ENCODE data around the gene RIPK3. TPM values are rescaled to one million over a fixed set of nuclear protein-coding genes. Genes with fewer than 3 reads are reported as not detected.
"Not testable (repeated sequence)": the region's sequence is repeated elsewhere in the genome, so short reads cannot be mapped to it uniquely, and the experiment has no call there.

RIPK3 gene
- total RNA-seq, 1 donor from 2014 or later = 0.62 TPM

DNA sequence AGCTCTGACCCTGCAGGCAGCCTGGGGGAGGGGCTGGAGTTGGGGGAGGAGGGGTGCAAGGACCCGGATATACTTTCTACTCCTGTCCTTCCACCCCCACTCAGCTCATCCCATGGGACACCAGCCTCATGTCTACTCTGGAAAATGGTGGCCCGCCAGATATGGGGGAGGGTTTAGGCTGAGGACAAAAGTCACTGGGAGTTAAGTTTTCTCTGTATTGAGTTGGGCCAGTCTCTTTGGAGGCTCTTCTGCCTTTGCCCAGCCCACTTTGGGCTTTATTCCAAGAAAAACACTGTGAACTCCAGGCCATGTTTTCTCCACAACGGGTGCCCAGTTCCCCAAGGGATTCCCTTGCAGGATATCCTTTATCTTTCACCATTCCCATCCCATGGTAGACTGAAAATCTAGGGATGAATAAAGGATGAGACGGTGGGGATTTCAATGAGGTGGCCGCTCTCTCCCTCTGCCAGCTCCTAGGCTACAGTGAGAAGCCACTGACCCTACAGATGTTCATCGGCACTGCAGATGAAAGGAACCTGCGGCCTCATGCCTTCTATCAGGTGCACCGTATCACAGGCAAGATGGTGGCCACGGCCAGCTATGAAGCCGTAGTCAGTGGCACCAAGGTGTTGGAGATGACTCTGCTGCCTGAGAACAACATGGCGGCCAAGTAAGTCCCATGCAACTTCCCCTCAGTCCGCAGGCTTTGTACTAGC is 33.1 kb upstream of the RIPK3 start:
- Mint-ChIP-seq H3K4me1 (ENCODE audit: low read depth) (peaks cover 2% of the 10 kb centered on the region), H3K27ac (no peak overlapping the region), H3K4me3 (ENCODE audit: low read depth) (no peak overlapping the region), H3K9me3 (ENCODE audit: low read depth) (no peaks in the 10 kb centered on the region), H3K27me3 (no peaks in the 10 kb centered on the region), H3K36me3 (ENCODE audit: insufficient read depth) (no peaks in the 10 kb centered on the region)
- DNase-seq (ENCODE audit: low spot score, unreplicated experiment) = no peak
- TF ChIP-seq, protein P1, sequence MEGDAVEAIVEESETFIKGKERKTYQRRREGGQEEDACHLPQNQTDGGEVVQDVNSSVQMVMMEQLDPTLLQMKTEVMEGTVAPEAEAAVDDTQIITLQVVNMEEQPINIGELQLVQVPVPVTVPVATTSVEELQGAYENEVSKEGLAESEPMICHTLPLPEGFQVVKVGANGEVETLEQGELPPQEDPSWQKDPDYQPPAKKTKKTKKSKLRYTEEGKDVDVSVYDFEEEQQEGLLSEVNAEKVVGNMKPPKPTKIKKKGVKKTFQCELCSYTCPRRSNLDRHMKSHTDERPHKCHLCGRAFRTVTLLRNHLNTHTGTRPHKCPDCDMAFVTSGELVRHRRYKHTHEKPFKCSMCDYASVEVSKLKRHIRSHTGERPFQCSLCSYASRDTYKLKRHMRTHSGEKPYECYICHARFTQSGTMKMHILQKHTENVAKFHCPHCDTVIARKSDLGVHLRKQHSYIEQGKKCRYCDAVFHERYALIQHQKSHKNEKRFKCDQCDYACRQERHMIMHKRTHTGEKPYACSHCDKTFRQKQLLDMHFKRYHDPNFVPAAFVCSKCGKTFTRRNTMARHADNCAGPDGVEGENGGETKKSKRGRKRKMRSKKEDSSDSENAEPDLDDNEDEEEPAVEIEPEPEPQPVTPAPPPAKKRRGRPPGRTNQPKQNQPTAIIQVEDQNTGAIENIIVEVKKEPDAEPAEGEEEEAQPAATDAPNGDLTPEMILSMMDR (IDR thresholded peaks at IDR 0.05; ENCODE audit: unreplicated experiment) = no peak

DNA sequence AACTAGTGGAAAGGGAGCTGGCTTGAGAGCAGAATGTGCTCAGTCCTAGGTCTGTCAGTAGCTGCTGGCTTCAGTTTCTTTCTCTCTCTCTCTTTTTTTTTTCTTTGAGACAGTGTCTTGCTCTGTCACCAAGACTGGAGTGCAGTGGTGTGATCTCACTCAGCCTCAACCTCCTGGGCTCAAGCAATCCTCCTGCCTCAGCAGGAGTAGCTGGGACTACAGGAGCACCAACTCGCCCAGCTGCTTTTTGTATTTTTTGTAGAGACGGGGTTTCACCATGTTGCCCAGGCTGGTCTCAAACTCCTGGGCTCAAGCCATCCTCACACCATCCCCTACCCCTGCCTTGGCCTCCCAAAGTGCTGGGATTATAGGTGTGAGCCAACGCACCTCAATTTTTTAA is 31.8 kb upstream of the RIPK3 start:
- H3K27ac Mint-ChIP-seq; H3K4me3 Mint-ChIP-seq (ENCODE audit: low read depth); DNase-seq (ENCODE audit: low spot score, unreplicated experiment); H3K36me3 Mint-ChIP-seq (ENCODE audit: insufficient read depth); H3K4me1 Mint-ChIP-seq (ENCODE audit: low read depth); H3K9me3 Mint-ChIP-seq (ENCODE audit: low read depth); H3K27me3 Mint-ChIP-seq: not testable (repeated sequence)

DNA sequence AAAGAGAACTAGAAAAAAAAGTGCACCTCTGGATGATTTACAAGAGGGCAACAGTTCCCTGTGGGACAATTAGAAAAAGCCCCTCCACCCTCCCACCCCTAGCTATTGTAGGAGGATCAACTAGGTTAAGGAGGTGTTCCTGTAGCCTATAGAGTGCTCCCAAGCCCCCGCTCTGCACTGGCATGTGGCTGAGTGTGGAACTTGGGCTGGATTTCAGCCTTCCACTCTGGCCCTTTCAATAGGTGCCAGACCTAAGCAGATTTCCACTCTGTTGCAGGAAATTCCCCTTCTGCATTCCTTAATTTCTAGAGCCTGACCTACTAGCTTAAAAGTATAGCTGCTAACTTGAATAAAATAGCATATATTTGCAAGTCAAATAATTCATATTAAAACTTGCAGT is 31.0 kb upstream of the RIPK3 start:
- Mint-ChIP-seq H3K4me1 (ENCODE audit: low read depth) (peaks cover 10% of the 10 kb centered on the region), H3K27ac (no peak overlapping the region), H3K27me3 (no peaks in the 10 kb centered on the region), H3K36me3 (ENCODE audit: insufficient read depth) (no peaks in the 10 kb centered on the region), H3K4me3 (ENCODE audit: low read depth) (no peak overlapping the region), H3K9me3 (ENCODE audit: low read depth) (no peaks in the 10 kb centered on the region)
- DNase-seq (ENCODE audit: low spot score, unreplicated experiment) = no peak
- TF ChIP-seq, protein P1 (IDR thresholded peaks at IDR 0.05; ENCODE audit: unreplicated experiment) = no peak

DNA sequence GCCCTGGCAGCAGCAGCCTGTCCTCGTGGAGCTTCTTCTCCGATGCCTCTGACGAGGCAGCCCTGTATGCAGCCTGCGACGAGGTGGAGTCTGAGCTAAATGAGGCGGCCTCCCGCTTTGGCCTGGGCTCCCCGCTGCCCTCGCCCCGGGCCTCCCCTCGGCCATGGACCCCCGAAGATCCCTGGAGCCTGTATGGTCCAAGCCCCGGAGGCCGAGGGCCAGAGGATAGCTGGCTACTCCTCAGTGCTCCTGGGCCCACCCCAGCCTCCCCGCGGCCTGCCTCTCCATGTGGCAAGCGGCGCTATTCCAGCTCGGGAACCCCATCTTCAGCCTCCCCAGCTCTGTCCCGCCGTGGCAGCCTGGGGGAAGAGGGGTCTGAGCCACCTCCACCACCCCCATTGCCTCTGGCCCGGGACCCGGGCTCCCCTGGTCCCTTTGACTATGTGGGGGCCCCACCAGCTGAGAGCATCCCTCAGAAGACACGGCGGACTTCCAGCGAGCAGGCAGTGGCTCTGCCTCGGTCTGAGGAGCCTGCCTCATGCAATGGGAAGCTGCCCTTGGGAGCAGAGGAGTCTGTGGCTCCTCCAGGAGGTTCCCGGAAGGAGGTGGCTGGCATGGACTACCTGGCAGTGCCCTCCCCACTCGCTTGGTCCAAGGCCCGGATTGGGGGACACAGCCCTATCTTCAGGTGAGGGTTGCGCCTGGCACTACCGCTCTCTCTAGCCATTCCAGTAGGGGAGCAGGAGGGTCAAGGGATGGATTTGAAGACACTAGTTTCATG is 30.3 kb upstream of the RIPK3 start:
- Mint-ChIP-seq H3K4me3 (ENCODE audit: low read depth) (no peak overlapping the region), H3K4me1 (ENCODE audit: low read depth) (peaks cover 13% of the 10 kb centered on the region), H3K9me3 (ENCODE audit: low read depth) (no peaks in the 10 kb centered on the region), H3K36me3 (ENCODE audit: insufficient read depth) (no peaks in the 10 kb centered on the region), H3K27ac (no peak overlapping the region), H3K27me3 (no peaks in the 10 kb centered on the region)
- TF ChIP-seq, protein P1 (IDR thresholded peaks at IDR 0.05; ENCODE audit: unreplicated experiment) = no peak
- DNase-seq (ENCODE audit: low spot score, unreplicated experiment) = no peak

DNA sequence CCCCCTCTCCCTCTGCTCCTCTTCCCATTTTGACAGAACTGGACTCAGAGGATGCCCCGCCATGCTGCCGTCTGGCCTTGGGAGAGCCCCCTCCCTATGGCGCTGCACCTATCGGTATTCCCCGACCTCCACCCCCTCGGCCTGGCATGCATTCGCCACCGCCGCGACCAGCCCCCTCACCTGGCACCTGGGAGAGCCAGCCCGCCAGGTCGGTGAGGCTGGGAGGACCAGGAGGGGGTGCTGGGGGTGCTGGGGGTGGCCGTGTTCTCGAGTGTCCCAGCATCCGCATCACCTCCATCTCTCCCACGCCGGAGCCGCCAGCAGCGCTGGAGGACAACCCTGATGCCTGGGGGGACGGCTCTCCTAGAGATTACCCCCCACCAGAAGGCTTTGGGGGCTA is 29.7 kb upstream of the RIPK3 start:
- peak overlapping the region; percentile 7 for H3K27ac Mint-ChIP-seq
- TF ChIP-seq, protein P1 (IDR thresholded peaks at IDR 0.05; ENCODE audit: unreplicated experiment) = no peak
- no peaks in the 10 kb centered on the region for H3K27me3 Mint-ChIP-seq
- DNase-seq (ENCODE audit: low spot score, unreplicated experiment) = no peak
- no peaks in the 10 kb centered on the region for H3K36me3 Mint-ChIP-seq (ENCODE audit: insufficient read depth)
- peaks cover 13% of the 10 kb centered on the region for H3K4me1 Mint-ChIP-seq (ENCODE audit: low read depth)
- H3K9me3 Mint-ChIP-seq (ENCODE audit: low read depth) = no peaks in the 10 kb centered on the region
- peak overlapping the region; percentile 59 for H3K4me3 Mint-ChIP-seq (ENCODE audit: low read depth)

Measured in progenitor cell of endocrine pancreas (in vitro differentiated cells).